ENCODE data around the gene ACTL10.

- TF ChIP-seq SIN3A (IDR thresholded peaks at IDR 0.05; ENCODE audit: borderline replicate concordance, insufficient read depth, low read length), result no peak
- no peak for TF ChIP-seq POLR2AphosphoS5 (IDR thresholded peaks at IDR 0.05; ENCODE audit: low read depth, low read length)
Observed at GRCh38 chr20:33681728-33682353, 15.1 kb downstream of the ACTL10 start.
